K562 (cell line): ENCODE measurements around the gene HSD17B8. TPM values are rescaled to one million over a fixed set of nuclear protein-coding genes. Genes with fewer than 3 reads are reported as not detected.

Experiments
- CEBPB ChIP-seq: fragments of 450-650 bp; IDR thresholded peaks from 2 replicates; pipeline ENCODE4 v1.6.1; 2016; ENCODE audit warnings: missing genetic modification characterization, missing compliant biosample characterization
- FOXJ2 ChIP-seq: fragments of 200-800 bp; sonication (Bioruptor generic); IDR thresholded peaks from 2 replicates; pipeline ENCODE4 v1.6.1; 2016; ENCODE audit warnings: missing genetic modification characterization, missing compliant biosample characterization
- HES1 ChIP-seq: fragments of 450-650 bp; IDR thresholded peaks from 2 replicates; pipeline ENCODE4 v1.6.1; 2016; ENCODE audit warnings: low read depth, mild to moderate bottlenecking, moderate library complexity
- POLR2AphosphoS5 ChIP-seq: IDR thresholded peaks from 2 replicates; pipeline ENCODE4 v1.6.1; 2011; ENCODE audit warnings: mild to moderate bottlenecking, low read depth, low read length, moderate library complexity; ENCODE audit not compliant: control insufficient read depth, insufficient read depth
- RERE ChIP-seq: sonication (generic); formaldehyde crosslinking; IDR thresholded peaks from 2 replicates; pipeline ENCODE4 v1.8.0; 2023; ENCODE audit warnings: missing genetic modification reagents, mild to moderate bottlenecking, borderline replicate concordance
- SIN3A ChIP-seq, 2 experiments: fragments of 150-350 bp in 1 of 2; IDR thresholded peaks; 2 replicates each; pipeline ENCODE4 v1.6.1; 2011 to 2016; ENCODE audit warnings: borderline replicate concordance in 2 of 2, low read depth in 2 of 2, low read length in 2 of 2, mild to moderate bottlenecking in 2 of 2, moderate library complexity in 2 of 2; ENCODE audit not compliant: control insufficient read depth in 1 of 2
- SMAD1 ChIP-seq: fragments of 150-350 bp; IDR thresholded peaks from 2 replicates; pipeline ENCODE4 v1.6.1; 2014; ENCODE audit warnings: low read length, low read depth; ENCODE audit not compliant: partially characterized antibody
- WHSC1 ChIP-seq: IDR thresholded peaks from one replicate; pipeline ENCODE4 v1.6.1; 2012; ENCODE audit warnings: low read length, control low read depth, inconsistent platforms
- ZC3H8 ChIP-seq: fragments of 450-650 bp; IDR thresholded peaks from 2 replicates; pipeline ENCODE4 v1.6.1; 2017
- ZNF785 ChIP-seq: fragments of 250-450 bp; sonication (Bioruptor Pico); IDR thresholded peaks from 2 replicates; pipeline ENCODE4 v1.4.0; 2020; ENCODE audit warnings: mild to moderate bottlenecking
- polyA plus RNA-seq, 8 experiments: library from polyadenylated mRNA; depleted of rRNA in 4 of 8; stranded (reverse) in 5 of 8; unstranded in 3 of 8; fragments of >200 nt; fragmentation: Nextera tagmentation in 2 of 8; fragmentation: Illumina TruSeq in 1 of 8; extraction: Ambion mirVana in 2 of 8; extraction: Trizol in 1 of 8; gene quantifications; 2 replicates each; pipeline versions ENCODE4 v1.2.1 to v1.2.3, GENCODE V29; 2011 to 2014; ENCODE audit warnings: inconsistent platforms in 1 of 8, missing spikeins in 1 of 8
- total RNA-seq, 7 experiments: library from RNA; depleted of rRNA in 6 of 7; stranded (reverse); fragments of >200 nt in 6 of 7; fragmentation: Illumina TruSeq in 2 of 7; extraction: Trizol in 2 of 7; gene quantifications; 2 replicates each; pipeline versions ENCODE4 v1.2.1 to v1.2.3, GENCODE V29; 2011 to 2021; ENCODE audit warnings: low replicate concordance in 1 of 7
- TF ChIP-seq, protein P1 (sequence below): fragments of 450-650 bp; IDR thresholded peaks from 2 replicates; pipeline ENCODE4 v1.6.1; 2017; ENCODE audit warnings: antibody characterized with exemption, mild to moderate bottlenecking
- TF ChIP-seq, protein P2 (sequence below): fragments of 450-650 bp; formaldehyde crosslinking; IDR thresholded peaks from 2 replicates; pipeline ENCODE4 v1.4.0; 2022; ENCODE audit warnings: missing genetic modification characterization
- TF ChIP-seq, protein P3 (sequence below): fragments of 250-450 bp; sonication (Bioruptor Pico); IDR thresholded peaks from 2 replicates; pipeline ENCODE4 v1.8.0; 2022; ENCODE audit warnings: moderate library complexity, mild to moderate bottlenecking, inconsistent platforms

HSD17B8 gene
- total and polyA plus RNA-seq, 9 of the 15 experiments (the other 6 are each of a cell fraction or from before 2014, with no cell fraction given) = 3.7 to 35.2 (median 14.2) TPM

- TF ChIP-seq, protein P1, sequence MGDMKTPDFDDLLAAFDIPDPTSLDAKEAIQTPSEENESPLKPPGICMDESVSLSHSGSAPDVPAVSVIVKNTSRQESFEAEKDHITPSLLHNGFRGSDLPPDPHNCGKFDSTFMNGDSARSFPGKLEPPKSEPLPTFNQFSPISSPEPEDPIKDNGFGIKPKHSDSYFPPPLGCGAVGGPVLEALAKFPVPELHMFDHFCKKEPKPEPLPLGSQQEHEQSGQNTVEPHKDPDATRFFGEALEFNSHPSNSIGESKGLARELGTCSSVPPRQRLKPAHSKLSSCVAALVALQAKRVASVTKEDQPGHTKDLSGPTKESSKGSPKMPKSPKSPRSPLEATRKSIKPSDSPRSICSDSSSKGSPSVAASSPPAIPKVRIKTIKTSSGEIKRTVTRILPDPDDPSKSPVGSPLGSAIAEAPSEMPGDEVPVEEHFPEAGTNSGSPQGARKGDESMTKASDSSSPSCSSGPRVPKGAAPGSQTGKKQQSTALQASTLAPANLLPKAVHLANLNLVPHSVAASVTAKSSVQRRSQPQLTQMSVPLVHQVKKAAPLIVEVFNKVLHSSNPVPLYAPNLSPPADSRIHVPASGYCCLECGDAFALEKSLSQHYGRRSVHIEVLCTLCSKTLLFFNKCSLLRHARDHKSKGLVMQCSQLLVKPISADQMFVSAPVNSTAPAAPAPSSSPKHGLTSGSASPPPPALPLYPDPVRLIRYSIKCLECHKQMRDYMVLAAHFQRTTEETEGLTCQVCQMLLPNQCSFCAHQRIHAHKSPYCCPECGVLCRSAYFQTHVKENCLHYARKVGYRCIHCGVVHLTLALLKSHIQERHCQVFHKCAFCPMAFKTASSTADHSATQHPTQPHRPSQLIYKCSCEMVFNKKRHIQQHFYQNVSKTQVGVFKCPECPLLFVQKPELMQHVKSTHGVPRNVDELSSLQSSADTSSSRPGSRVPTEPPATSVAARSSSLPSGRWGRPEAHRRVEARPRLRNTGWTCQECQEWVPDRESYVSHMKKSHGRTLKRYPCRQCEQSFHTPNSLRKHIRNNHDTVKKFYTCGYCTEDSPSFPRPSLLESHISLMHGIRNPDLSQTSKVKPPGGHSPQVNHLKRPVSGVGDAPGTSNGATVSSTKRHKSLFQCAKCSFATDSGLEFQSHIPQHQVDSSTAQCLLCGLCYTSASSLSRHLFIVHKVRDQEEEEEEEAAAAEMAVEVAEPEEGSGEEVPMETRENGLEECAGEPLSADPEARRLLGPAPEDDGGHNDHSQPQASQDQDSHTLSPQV = no peak; the same call in 1 of the 2 replicates
- peak in 1 of 2 experiments; percentile 49; a peak in 1 of 4 replicates for TF ChIP-seq SIN3A (IDR thresholded peaks at IDR 0.05; ENCODE audit: borderline replicate concordance in 2 of 2, control insufficient read depth in 1 of 2, low read depth in 2 of 2, low read length in 2 of 2)
- peak; percentile 33; the same call in 1 of the 2 replicates for TF ChIP-seq CEBPB (tag)
- no peak for TF ChIP-seq HES1
- TF ChIP-seq ZNF785 (CRISPR knock-in tag) = no peak
- TF ChIP-seq POLR2AphosphoS5 = peak; percentile 32; the same call in 1 of the 2 replicates
- TF ChIP-seq, protein P2, sequence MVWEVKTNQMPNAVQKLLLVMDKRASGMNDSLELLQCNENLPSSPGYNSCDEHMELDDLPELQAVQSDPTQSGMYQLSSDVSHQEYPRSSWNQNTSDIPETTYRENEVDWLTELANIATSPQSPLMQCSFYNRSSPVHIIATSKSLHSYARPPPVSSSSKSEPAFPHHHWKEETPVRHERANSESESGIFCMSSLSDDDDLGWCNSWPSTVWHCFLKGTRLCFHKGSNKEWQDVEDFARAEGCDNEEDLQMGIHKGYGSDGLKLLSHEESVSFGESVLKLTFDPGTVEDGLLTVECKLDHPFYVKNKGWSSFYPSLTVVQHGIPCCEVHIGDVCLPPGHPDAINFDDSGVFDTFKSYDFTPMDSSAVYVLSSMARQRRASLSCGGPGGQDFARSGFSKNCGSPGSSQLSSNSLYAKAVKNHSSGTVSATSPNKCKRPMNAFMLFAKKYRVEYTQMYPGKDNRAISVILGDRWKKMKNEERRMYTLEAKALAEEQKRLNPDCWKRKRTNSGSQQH = no peak
- TF ChIP-seq FOXJ2 = 0 out of 2 replicates have a peak, but pooled peaks have one; percentile 56
- TF ChIP-seq WHSC1 = no peak
- no peak for TF ChIP-seq ZC3H8
- TF ChIP-seq RERE (CRISPR knock-in tag) = no peak
- TF ChIP-seq SMAD1 = no peak
- TF ChIP-seq, protein P3, sequence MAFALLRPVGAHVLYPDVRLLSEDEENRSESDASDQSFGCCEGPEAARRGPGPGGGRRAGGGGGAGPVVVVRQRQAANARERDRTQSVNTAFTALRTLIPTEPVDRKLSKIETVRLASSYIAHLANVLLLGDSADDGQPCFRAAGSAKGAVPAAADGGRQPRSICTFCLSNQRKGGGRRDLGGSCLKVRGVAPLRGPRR (CRISPR knock-in tag) = no peak
These were observed 954 bp downstream of the HSD17B8 start (continued) for GRCh38 chr6:33205191-33206026.
